MM.1S (cell line): ENCODE results near the gene SH3PXD2A.

ENCODE experiments used
- EZH2 ChIP-seq: fragments of 300-600 bp; sonication (generic); optimal IDR thresholded peaks from 2 replicates; pipeline ENCODE3; 2017; ENCODE audit warnings: low read depth, mild to moderate bottlenecking, antibody characterized with exemption, low read length, mixed read lengths
- EZH2phosphoT487 ChIP-seq: fragments of 300-600 bp; sonication (generic); IDR thresholded peaks from 2 replicates; pipeline ENCODE4 v1.6.1; 2018; ENCODE audit warnings: antibody characterized with exemption, low read length
- TF ChIP-seq, protein P1 (sequence below): fragments of 300-600 bp; sonication (generic); IDR thresholded peaks from 2 replicates; pipeline ENCODE4 v1.5.1; 2016; ENCODE audit warnings: antibody characterized with exemption, low read length, mixed read lengths

DNA sequence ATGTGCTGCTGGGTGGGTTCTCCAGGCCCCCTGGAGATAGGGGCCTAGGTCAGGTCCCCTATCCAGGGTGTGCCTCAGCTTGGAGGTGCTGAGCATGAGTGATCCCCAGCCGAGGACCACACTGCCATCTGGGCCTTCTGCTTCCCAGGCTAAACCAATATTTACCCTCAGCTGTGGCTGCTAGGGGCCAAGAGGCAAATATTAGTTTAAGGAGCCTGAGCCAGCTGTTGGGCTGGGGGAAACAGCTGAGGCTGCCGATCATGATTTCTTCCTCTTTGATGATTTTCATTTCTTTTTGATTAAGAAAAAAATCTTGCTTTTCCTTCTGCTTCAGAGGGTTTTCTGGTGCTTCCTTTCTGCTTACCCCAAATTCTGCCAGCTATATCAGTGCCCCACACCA lies 278.5 kb downstream of the SH3PXD2A start:
- TF ChIP-seq EZH2 (no peak), EZH2phosphoT487 (no peak)
- TF ChIP-seq, protein P1, sequence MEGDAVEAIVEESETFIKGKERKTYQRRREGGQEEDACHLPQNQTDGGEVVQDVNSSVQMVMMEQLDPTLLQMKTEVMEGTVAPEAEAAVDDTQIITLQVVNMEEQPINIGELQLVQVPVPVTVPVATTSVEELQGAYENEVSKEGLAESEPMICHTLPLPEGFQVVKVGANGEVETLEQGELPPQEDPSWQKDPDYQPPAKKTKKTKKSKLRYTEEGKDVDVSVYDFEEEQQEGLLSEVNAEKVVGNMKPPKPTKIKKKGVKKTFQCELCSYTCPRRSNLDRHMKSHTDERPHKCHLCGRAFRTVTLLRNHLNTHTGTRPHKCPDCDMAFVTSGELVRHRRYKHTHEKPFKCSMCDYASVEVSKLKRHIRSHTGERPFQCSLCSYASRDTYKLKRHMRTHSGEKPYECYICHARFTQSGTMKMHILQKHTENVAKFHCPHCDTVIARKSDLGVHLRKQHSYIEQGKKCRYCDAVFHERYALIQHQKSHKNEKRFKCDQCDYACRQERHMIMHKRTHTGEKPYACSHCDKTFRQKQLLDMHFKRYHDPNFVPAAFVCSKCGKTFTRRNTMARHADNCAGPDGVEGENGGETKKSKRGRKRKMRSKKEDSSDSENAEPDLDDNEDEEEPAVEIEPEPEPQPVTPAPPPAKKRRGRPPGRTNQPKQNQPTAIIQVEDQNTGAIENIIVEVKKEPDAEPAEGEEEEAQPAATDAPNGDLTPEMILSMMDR, result no peak
